ENCODE data around the gene GCN1. TPM values are rescaled to one million over a fixed set of nuclear protein-coding genes. Genes with fewer than 3 reads are reported as not detected.
A peak's percentile ranks its signal among the peaks of the same experiment; 100 is the strongest.

The GCN1 gene
- polyA plus RNA-seq, 2 of the 4 experiments (the other 2 are of a cell fraction) = 43.2 to 64.1 TPM

DNA sequence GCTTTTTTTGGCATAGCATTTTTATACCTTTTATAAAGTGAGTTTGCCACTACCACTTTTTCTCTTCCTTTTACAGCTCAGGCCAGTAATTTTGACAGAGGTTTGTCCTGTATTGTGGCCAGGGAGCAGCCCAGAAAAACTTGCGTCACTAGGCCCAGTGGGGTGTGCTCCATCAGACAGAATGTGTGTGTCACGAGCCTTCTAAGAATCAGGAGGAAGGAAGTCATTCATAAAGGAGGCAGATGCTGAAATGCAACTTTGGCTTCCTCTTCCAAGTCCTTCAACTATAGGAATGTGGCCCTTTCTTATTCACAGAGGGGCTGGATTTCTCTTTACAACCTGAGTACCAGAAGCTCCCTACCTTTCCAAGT lies 67.9 kb downstream of the GCN1 start:
- Histone ChIP-seq H3K4me2 (no peak overlapping the region), H3K4me1 (no peaks in the 10 kb centered on the region), H3K4me3 (no peak overlapping the region), H3K9me3 (no peaks in the 10 kb centered on the region), H3K27ac (no peak overlapping the region)
- DNase-seq (ENCODE audit: low read depth in 1 of 2, low spot score in 1 of 2) (no peak), ATAC-seq (no peak), FAIRE-seq (no peak)
- TF ChIP-seq FOSL2 (IDR thresholded peaks at IDR 0.05) (no peak), FOSL2 (CRISPR knock-in tag; IDR thresholded peaks at IDR 0.05) (no peak)
- POLR2A ChIA-PET = interaction anchor here (2.1 to 2.4 kb wide), 2 partner anchors 10 to 74 kb away, joined by 5 to 9 read pairs; partner anchors contain the start of genes RAB35 and RPLP0
- CTCF ChIA-PET = interaction anchor here (0.9 to 1.8 kb wide), 4 partner anchors 9 to 11 kb away, joined by 3 to 5 read pairs (median 4); partner anchors contain the start of gene RAB35
- WGBS (ENCODE audit: missing lambda C conversion rate) = 91% methylated on average over 2 of the region's 2 CpGs

DNA sequence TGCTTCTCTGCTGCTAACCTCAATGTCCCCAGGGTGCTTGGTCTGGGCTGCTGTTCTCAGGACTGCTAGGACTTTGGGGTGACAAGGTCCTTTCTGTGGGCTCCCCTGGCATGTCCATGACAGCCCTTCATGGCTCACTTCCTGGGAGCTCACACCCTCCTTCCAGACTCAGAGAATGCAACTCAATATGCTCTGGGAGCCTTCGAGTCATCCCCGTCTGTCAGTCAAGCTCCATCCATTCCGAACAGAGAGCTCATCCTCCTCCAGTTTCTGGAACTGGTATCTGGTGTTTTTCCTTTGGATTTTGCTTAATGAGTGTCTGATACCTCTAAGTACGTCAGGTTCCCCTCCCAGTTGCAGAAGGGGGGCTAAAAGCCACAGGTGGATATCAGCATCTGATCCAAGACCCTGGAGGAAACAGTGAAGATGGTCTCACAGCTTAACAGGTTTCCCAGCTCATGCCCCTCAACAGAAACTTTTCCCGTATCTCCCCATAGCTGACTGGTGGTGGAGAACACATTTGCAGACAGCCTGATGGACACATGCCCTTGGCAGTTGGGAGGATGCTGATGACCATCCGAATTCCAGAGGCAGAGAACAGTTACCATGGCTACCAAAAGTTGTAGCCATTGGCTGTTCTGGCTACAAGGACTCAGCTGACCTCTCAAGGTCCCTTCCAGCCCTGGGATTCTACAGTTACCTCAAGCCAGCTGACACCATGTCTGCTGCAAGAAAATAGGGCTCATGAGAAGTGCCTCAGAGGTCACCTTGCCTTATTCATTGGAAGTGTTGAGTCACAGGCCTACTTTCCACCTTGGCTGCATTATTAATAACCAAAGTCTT lies 68.5 kb downstream of the GCN1 start:
- no peak overlapping the region for H3K27ac ChIP-seq
- 87% methylated on average over 6 of the region's 6 CpGs for WGBS (ENCODE audit: missing lambda C conversion rate)
- no peaks in the 10 kb centered on the region for H3K9me3 ChIP-seq
- POLR2A ChIA-PET = interaction anchor here (2.1 to 2.4 kb wide), 2 partner anchors 9 to 75 kb away, joined by 5 to 9 read pairs; partner anchors contain the start of genes RAB35 and RPLP0
- TF ChIP-seq, protein P1, sequence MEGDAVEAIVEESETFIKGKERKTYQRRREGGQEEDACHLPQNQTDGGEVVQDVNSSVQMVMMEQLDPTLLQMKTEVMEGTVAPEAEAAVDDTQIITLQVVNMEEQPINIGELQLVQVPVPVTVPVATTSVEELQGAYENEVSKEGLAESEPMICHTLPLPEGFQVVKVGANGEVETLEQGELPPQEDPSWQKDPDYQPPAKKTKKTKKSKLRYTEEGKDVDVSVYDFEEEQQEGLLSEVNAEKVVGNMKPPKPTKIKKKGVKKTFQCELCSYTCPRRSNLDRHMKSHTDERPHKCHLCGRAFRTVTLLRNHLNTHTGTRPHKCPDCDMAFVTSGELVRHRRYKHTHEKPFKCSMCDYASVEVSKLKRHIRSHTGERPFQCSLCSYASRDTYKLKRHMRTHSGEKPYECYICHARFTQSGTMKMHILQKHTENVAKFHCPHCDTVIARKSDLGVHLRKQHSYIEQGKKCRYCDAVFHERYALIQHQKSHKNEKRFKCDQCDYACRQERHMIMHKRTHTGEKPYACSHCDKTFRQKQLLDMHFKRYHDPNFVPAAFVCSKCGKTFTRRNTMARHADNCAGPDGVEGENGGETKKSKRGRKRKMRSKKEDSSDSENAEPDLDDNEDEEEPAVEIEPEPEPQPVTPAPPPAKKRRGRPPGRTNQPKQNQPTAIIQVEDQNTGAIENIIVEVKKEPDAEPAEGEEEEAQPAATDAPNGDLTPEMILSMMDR (IDR thresholded peaks at IDR 0.05) = no peak
- TF ChIP-seq MYC (IDR thresholded peaks at IDR 0.05; ENCODE audit: borderline replicate concordance, low read length) = no peak
- no peak for TF ChIP-seq RFX5 (IDR thresholded peaks at IDR 0.05)
- no peak for TF ChIP-seq JUNB (IDR thresholded peaks at IDR 0.05)
- no peak for TF ChIP-seq NPAS2 (CRISPR knock-in tag; IDR thresholded peaks at IDR 0.05; ENCODE audit: borderline replicate concordance)
- TF ChIP-seq RNF2 (IDR thresholded peaks at IDR 0.05; ENCODE audit: borderline replicate concordance, low read depth) = no peak
- TF ChIP-seq NR3C1 (IDR thresholded peaks at IDR 0.05) = no peak
- no peak for TF ChIP-seq MAFK (IDR thresholded peaks at IDR 0.05; ENCODE audit: partially characterized antibody)
- no peak for TF ChIP-seq EP300 (IDR thresholded peaks at IDR 0.05)
- TF ChIP-seq HMGXB4 (CRISPR knock-in tag; IDR thresholded peaks at IDR 0.05; ENCODE audit: borderline replicate concordance) = no peak
- no peak for TF ChIP-seq CHD2 (IDR thresholded peaks at IDR 0.05; ENCODE audit: low read length, partially characterized antibody)
- TF ChIP-seq ATOH8 (CRISPR knock-in tag; IDR thresholded peaks at IDR 0.05; ENCODE audit: low read depth) = no peak
- TF ChIP-seq, protein P2, sequence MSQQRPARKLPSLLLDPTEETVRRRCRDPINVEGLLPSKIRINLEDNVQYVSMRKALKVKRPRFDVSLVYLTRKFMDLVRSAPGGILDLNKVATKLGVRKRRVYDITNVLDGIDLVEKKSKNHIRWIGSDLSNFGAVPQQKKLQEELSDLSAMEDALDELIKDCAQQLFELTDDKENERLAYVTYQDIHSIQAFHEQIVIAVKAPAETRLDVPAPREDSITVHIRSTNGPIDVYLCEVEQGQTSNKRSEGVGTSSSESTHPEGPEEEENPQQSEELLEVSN (IDR thresholded peaks at IDR 0.05; ENCODE audit: borderline replicate concordance, low read depth) = no peak
- no peak for TF ChIP-seq BCL3 (IDR thresholded peaks at IDR 0.05)
- no peak overlapping the region for H3K4me2 ChIP-seq
- CTCF ChIA-PET = interaction anchor here (1.2 to 1.8 kb wide), 4 partner anchors 10 to 17 kb away, joined by 4 to 5 read pairs (median 4); partner anchors contain the start of gene RAB35
- ATAC-seq (0 out of 6 replicates have a peak, but pooled peaks of 1 of the 2 experiments have one; percentile 11), DNase-seq (ENCODE audit: low read depth in 1 of 2, low spot score in 1 of 2) (no peak), FAIRE-seq (no peak)
- H3K4me1 ChIP-seq = no peaks in the 10 kb centered on the region
- H3K4me3 ChIP-seq = no peak overlapping the region
